ENCODE data around the gene NISCH.

The NISCH gene

GRCh38 chr3:52455283-52456168, at the start of gene NISCH:
Gene NISCH (plus strand): TSS chr3:52455604. CDS start chr3:52455642, 38 bp downstream.
- no peak for FAIRE-seq

GRCh38 chr3:52406231-52406661, 49.2 kb upstream of the NISCH start:
- FAIRE-seq: no peak

- no peak for FAIRE-seq
These were observed 48.5 kb upstream of the NISCH start for GRCh38 chr3:52406791-52407510.

- no peak for FAIRE-seq
These were observed 47.6 kb upstream of the NISCH start for GRCh38 chr3:52407779-52408178.

GRCh38 chr3:52408466-52408865, 46.9 kb upstream of the NISCH start:
- no peak for FAIRE-seq

- no peak for FAIRE-seq
These were observed 39.6 kb upstream of the NISCH start for GRCh38 chr3:52415800-52416199.

- FAIRE-seq: no peak
These were observed 35.0 kb upstream of the NISCH start for GRCh38 chr3:52420388-52420787.

- no peak for FAIRE-seq
These were observed 32.7 kb upstream of the NISCH start for GRCh38 chr3:52422669-52423068.

GRCh38 chr3:52423173-52423572, 32.2 kb upstream of the NISCH start:
- no peak for FAIRE-seq

- FAIRE-seq: peak; percentile 92
These were observed 27.0 kb upstream of the NISCH start for GRCh38 chr3:52428151-52429005.

- no peak for FAIRE-seq
These were observed 26.4 kb upstream of the NISCH start for GRCh38 chr3:52429031-52429430.

- FAIRE-seq: no peak
These were observed 25.5 kb upstream of the NISCH start for GRCh38 chr3:52429779-52430415.

- no peak for FAIRE-seq
These were observed 25.0 kb upstream of the NISCH start for GRCh38 chr3:52430416-52430810.

GRCh38 chr3:52431459-52432223, 23.8 kb upstream of the NISCH start:
- no peak for FAIRE-seq

GRCh38 chr3:52432225-52432624, 23.2 kb upstream of the NISCH start:
- FAIRE-seq: no peak

- no peak for FAIRE-seq
These were observed 22.7 kb upstream of the NISCH start for GRCh38 chr3:52432691-52433141.

- no peak for FAIRE-seq
These were observed 21.9 kb upstream of the NISCH start for GRCh38 chr3:52433328-52433995.

GRCh38 chr3:52433996-52434479, 21.4 kb upstream of the NISCH start:
- FAIRE-seq: no peak

GRCh38 chr3:52434491-52435115, 20.8 kb upstream of the NISCH start:
- no peak for FAIRE-seq

All from A204.1 (cell line).